ENCODE results near the gene SYCP2. TPM values are rescaled to one million over a fixed set of nuclear protein-coding genes. Genes with fewer than 3 reads are reported as not detected.

Gene SYCP2
- total and polyA plus RNA-seq, 7 donors, result 0.29 to 1.1 (median 0.49) TPM

DNA sequence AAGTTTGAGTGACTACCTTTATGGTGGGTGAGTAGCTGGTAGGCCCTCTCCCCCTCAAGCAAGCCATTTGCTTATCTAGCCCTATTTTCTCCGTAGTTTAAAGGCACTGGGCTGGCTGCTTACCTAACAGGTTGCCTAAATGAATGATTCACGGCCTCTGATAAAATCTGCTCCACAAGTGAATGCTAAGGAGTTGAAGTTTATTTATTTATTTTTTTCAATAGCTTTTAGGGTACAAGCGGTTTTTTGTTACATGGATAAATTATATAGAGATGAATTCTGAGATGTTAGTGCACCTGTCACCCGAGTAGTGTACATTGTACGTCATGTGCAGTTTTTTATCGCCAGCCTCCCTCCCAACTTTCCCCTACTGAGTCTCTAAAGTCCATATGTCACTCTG lies 16.5 kb upstream of the SYCP2 start:
- ATAC-seq (no peak), DNase-seq (no peak)
- Histone ChIP-seq H3K27ac (no peak overlapping the region), H3K4me3 (no peak overlapping the region), H3K27me3 (ENCODE audit: insufficient read depth in 3 of 3, low read length in 2 of 3) (no peaks in the 10 kb centered on the region), H3K9me3 (no peaks in the 10 kb centered on the region), H3K36me3 (ENCODE audit: insufficient read depth in 1 of 2, low read depth in 1 of 2) (peaks cover 0 to 30% of the 10 kb centered on the region in 2 donors), H3K4me1 (peaks cover 31% of the 10 kb centered on the region)
- 83 to 92% (median 83%) methylated on average over 6 of the region's 6 CpGs for WGBS, 3 donors
- no peak for TF ChIP-seq CTCF (IDR thresholded peaks at IDR 0.05)
- intact Hi-C loops (cut with DNase I), result no loop called here

DNA sequence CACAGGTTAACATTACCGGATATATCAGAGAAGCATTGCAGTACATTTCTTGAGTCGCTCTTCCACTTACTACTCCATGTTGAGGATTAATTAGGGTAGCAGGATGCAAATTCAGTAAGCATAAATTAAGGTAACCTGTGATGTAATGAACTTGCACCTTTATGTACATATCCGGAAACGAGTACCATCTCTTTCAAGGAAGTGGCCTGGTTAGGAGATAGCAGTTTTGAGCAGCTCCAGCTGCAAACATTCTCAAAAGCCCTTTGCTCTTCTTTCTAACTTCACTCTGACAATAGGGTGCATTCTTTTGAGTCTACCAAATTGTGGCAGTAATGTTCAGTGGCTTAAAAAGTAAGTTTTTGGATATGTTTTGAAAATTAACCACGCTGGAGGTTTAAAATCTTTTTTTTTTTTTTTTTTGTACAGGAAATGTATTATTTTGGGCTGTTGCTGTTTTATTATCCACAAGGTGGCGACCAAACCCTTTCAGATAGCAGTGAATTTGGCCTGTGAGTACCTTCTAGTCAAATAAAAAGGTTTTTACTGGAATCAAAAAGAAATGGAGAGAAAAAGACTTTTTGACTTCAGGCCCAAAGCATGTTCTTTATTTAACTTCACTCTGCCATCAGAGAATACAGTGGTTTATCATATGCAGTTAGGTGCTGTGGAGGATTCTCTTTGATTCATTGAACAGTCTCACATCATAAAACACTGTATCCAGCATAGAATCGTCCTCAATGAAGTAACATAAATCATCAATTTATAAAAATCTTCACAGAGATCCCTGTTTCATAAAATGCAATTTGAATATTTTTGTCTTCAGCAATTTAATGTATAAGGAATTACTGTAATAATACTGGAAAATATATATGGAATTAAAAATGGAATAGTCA lies 15.6 kb upstream of the SYCP2 start:
- H3K27ac ChIP-seq, result no peak overlapping the region
- intact Hi-C loops (cut with DNase I), result no loop called here
- peak in 2 of 4 donors; percentile 61 to 76 for ATAC-seq

GRCh38 chr20:59948212-59948611 lies 14.8 kb upstream of the SYCP2 start:
- Histone ChIP-seq H3K27ac (no peak overlapping the region), H3K9me3 (no peaks in the 10 kb centered on the region), H3K4me1 (peaks cover 30% of the 10 kb centered on the region), H3K4me3 (no peak overlapping the region), H3K36me3 (ENCODE audit: insufficient read depth in 1 of 2, low read depth in 1 of 2) (peaks cover 0 to 47% of the 10 kb centered on the region in 2 donors), H3K27me3 (ENCODE audit: insufficient read depth in 3 of 3, low read length in 2 of 3) (no peaks in the 10 kb centered on the region)
- intact Hi-C loops (cut with DNase I), result no loop called here
- no peak for ATAC-seq
- no peak for DNase-seq
- 64 to 69% (median 65%) methylated on average over 1 of the region's 1 CpG for WGBS, 3 donors
- no peak for TF ChIP-seq CTCF (IDR thresholded peaks at IDR 0.05)

More for the DNA sequence above, 15.6 kb upstream of the SYCP2 start:
- peaks cover 30% of the 10 kb centered on the region for H3K4me1 ChIP-seq
- H3K4me3 ChIP-seq, result no peak overlapping the region
- DNase-seq, result no peak
- H3K9me3 ChIP-seq, result no peaks in the 10 kb centered on the region
- 35 to 47% (median 42%) methylated on average over 7 of the region's 7 CpGs for WGBS, 3 donors
- peak; percentile 63 for TF ChIP-seq CTCF (IDR thresholded peaks at IDR 0.05)
- H3K27me3 ChIP-seq (ENCODE audit: insufficient read depth in 3 of 3, low read length in 2 of 3), result no peaks in the 10 kb centered on the region
- peaks cover 0 to 38% of the 10 kb centered on the region in 2 donors for H3K36me3 ChIP-seq (ENCODE audit: insufficient read depth in 1 of 2, low read depth in 1 of 2)

- TF ChIP-seq CTCF (IDR thresholded peaks at IDR 0.05), result no peak
- H3K27me3 ChIP-seq (ENCODE audit: insufficient read depth in 3 of 3, low read length in 2 of 3), result no peaks in the 10 kb centered on the region
- DNase-seq (no peak), ATAC-seq (no peak)
- H3K4me3 ChIP-seq, result no peak overlapping the region
- intact Hi-C loops (cut with DNase I), result no loop called here
- 51 to 68% (median 63%) methylated on average over 8 of the region's 8 CpGs for WGBS, 3 donors
- H3K36me3 ChIP-seq (ENCODE audit: insufficient read depth in 1 of 2, low read depth in 1 of 2), result peaks cover 0 to 55% of the 10 kb centered on the region in 2 donors
- H3K4me1 ChIP-seq, result peaks cover 39% of the 10 kb centered on the region
- no peak overlapping the region for H3K27ac ChIP-seq
- no peaks in the 10 kb centered on the region for H3K9me3 ChIP-seq
Observed at GRCh38 chr20:59947376-59947775, 13.9 kb upstream of the SYCP2 start.
